Prostate gland (tissue), 2 donors: Measurements from ENCODE around the gene CADPS2. TPM values are rescaled to one million over a fixed set of nuclear protein-coding genes. Genes with fewer than 3 reads are reported as not detected.

Source experiments
- DNase-seq: peaks from one replicate; pipeline ENCODE4 v3.0.0-alpha.2; 2019; ENCODE audit warnings: low spot score
- H3K27ac ChIP-seq, 2 donors: fragments of 200-600 bp; sonication (generic); 2 replicates each; pipeline ENCODE4 v1.5.1; 2017 to 2019
- H3K27me3 ChIP-seq: fragments of 200-600 bp; sonication (generic); replicated peaks from 2 replicates; pipeline ENCODE4 v1.5.1; 2019; ENCODE audit not compliant: insufficient read depth
- H3K36me3 ChIP-seq, 2 donors: fragments of 200-600 bp; sonication (generic); 1 replicate in 1 of 2; 2 replicates in 1 of 2; pipeline versions ENCODE4 v1.5.1 to v1.8.1; 2017 to 2019
- H3K4me1 ChIP-seq: fragments of 200-600 bp; sonication (generic); replicated peaks from 2 replicates; pipeline ENCODE4 v1.5.1; 2019
- H3K4me3 ChIP-seq, 2 donors: fragments of 200-600 bp; sonication (generic); 2 replicates each; pipeline ENCODE4 v1.5.1; 2017 to 2019
- H3K9me3 ChIP-seq: fragments of 200-600 bp; sonication (generic); 2 replicates; pipeline ENCODE4 v1.5.1; 2017
- POLR2A ChIP-seq: fragments of 450-650 bp; IDR thresholded peaks from one replicate; pipeline ENCODE4 v1.6.1; 2016; ENCODE audit warnings: antibody characterized with exemption, mild to moderate bottlenecking
- POLR2AphosphoS5 ChIP-seq: sonication (generic); formaldehyde crosslinking; IDR thresholded peaks from one replicate; pipeline ENCODE4 v1.6.1; 2017; ENCODE audit warnings: antibody characterized with exemption
- WGBS: methylation state at CpG from one replicate; pipeline ENCODE4 v1.1.5; 2018; 5-methylcytosine and 5-hydroxymethylcytosine counted together
- intact Hi-C: fragments of 100-400 bp; cut with DNase I; formaldehyde crosslinking; loops from one replicate; pipeline ENCODE4 v1.14.2; 2022
- total RNA-seq, 2 donors: library from RNA; depleted of rRNA; stranded (reverse); fragments of >200 nt; gene quantifications; one replicate each; pipeline ENCODE4 v1.1.0, GENCODE V29; 2016
- TF ChIP-seq, protein P1 (sequence below), 4 experiments: fragments of 200-600 bp in 2 of 4; fragments of 450-650 bp in 2 of 4; sonication (generic) in 2 of 4; IDR thresholded peaks; 1 replicate in 3 of 4; 2 replicates in 1 of 4; pipeline ENCODE4 v1.5.1; 2016 to 2019; ENCODE audit warnings: antibody characterized with exemption in 4 of 4, mild to moderate bottlenecking in 2 of 4, moderate library complexity in 2 of 4

The CADPS2 gene
- total RNA-seq, 2 donors from 2014 or later = 22.2 to 50.4 TPM

DNA sequence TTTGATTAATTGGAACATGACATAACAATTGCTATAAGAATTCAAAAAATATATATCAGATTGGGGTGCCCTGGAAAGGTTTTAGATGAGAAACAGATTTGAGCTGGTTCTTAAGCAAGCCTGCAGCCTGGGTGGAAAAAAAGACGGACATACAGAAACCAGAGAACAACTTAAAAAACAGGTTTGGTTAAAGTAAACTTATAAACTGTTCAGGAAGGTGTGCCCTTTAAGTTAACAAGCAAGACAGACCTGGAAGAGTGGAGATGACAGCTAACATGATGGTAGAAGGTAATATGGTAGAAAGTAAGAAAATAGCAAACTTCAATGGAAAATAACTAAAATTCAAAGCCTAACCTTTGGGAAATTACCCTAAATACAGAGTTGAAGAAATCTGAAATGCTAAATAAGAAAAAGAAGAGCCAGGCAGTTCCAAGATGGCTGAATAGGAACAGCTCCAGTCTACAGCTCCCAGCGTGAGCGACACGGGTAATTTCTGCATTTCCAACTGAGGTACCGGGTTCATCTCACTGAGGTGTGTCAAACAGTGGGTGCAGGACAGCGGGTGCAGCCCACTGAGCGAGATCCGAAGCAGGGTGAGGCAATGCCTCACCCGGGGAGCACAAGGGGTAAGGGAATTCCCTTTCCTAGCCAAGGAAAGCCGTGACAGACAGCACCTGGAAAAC lies 52.2 kb downstream of the CADPS2 start:
- intact Hi-C loops = no loop called here
- peak; percentile 37 for DNase-seq
- Histone ChIP-seq H3K27me3 (no peaks in the 10 kb centered on the region), H3K27ac (peak overlapping the region; percentile 31 to 80), H3K36me3 (no peaks in the 10 kb centered on the region), H3K4me3 (no peak overlapping the region), H3K9me3 (no peaks in the 10 kb centered on the region), H3K4me1 (peaks cover 4% of the 10 kb centered on the region)
- TF ChIP-seq POLR2A (no peak), POLR2AphosphoS5 (peak; percentile 85)
- 88% methylated on average over 10 of the region's 10 CpGs for WGBS

DNA sequence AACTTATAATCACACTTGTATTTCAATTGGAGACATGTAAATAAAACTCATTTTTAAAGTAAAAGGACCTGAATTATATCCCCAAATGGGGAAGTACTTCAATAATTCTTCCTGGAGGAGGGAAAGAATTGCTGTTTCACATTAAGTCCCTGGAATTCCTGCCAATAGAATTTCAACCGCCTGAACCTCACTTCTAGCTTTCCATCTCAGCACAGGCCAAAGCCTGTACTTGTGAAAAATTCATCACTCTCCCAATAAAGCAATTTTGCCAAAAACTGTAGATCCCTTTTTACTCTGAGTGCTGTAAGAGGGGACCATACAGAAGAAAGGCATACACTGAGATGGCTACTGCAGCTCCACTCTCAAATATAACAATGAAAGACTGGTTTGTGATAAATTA lies 54.8 kb downstream of the CADPS2 start:
- TF ChIP-seq POLR2AphosphoS5 = no peak
- TF ChIP-seq, protein P1, sequence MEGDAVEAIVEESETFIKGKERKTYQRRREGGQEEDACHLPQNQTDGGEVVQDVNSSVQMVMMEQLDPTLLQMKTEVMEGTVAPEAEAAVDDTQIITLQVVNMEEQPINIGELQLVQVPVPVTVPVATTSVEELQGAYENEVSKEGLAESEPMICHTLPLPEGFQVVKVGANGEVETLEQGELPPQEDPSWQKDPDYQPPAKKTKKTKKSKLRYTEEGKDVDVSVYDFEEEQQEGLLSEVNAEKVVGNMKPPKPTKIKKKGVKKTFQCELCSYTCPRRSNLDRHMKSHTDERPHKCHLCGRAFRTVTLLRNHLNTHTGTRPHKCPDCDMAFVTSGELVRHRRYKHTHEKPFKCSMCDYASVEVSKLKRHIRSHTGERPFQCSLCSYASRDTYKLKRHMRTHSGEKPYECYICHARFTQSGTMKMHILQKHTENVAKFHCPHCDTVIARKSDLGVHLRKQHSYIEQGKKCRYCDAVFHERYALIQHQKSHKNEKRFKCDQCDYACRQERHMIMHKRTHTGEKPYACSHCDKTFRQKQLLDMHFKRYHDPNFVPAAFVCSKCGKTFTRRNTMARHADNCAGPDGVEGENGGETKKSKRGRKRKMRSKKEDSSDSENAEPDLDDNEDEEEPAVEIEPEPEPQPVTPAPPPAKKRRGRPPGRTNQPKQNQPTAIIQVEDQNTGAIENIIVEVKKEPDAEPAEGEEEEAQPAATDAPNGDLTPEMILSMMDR (IDR thresholded peaks at IDR 0.05) = no peak
- TF ChIP-seq POLR2A = no peak
- intact Hi-C loops = no loop called here
- DNase-seq = no peak
- H3K4me1 ChIP-seq = peaks cover 4% of the 10 kb centered on the region
- H3K27me3 ChIP-seq = no peaks in the 10 kb centered on the region
- no peak overlapping the region for H3K4me3 ChIP-seq
- H3K9me3 ChIP-seq = no peaks in the 10 kb centered on the region
- no peaks in the 10 kb centered on the region for H3K36me3 ChIP-seq
- H3K27ac ChIP-seq = no peak overlapping the region
- WGBS = 29% methylated on average over 1 of the region's 1 CpG

DNA sequence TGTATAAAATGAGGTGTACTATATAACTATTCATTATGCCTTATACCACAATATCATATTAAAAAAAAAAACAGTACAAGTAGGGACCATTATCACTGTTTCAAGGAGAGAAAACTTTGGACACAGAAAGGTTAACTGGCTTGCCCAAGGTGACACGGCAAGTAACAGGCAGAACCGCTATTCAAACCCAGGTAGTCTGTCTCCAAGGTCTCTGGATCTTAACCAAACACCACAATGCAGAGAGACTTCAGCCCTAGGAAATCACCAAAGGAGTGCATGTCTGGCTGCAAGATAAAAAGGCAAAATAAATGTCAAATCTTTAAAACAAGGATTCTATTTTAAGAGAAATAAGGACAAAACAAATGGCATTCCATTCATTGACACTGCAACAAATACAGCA lies 56.3 kb downstream of the CADPS2 start:
- DNase-seq = no peak
- WGBS = 35% methylated on average over 2 of the region's 2 CpGs
- no peaks in the 10 kb centered on the region for H3K27me3 ChIP-seq
- intact Hi-C loops = no loop called here
- peaks cover 4% of the 10 kb centered on the region for H3K4me1 ChIP-seq
- no peaks in the 10 kb centered on the region for H3K36me3 ChIP-seq
- TF ChIP-seq, protein P1 (IDR thresholded peaks at IDR 0.05) = no peak
- H3K9me3 ChIP-seq = no peaks in the 10 kb centered on the region
- no peak overlapping the region for H3K4me3 ChIP-seq
- no peak overlapping the region for H3K27ac ChIP-seq

DNA sequence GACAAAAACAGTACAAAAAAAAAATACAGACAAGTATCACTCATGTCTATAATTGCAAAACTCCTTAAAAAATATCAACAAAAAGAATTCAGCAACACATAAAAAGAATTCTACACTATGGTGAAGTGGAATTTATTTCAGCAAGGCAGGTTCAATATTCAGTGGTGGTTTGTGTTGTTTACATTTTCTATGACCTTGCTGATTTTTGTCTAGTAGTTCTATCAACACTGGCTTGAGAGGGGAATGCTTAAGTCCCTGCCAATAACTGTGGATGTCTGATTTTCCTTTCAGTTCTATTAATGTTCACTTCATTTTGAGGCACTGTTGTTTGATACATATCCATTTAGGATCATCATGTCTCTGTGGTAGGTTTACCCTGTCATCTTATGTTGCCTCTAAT lies 58.5 kb downstream of the CADPS2 start:
- Histone ChIP-seq H3K27ac (no peak overlapping the region), H3K36me3 (no peaks in the 10 kb centered on the region), H3K9me3 (no peaks in the 10 kb centered on the region), H3K27me3 (no peaks in the 10 kb centered on the region), H3K4me1 (no peaks in the 10 kb centered on the region), H3K4me3 (no peak overlapping the region)
- DNase-seq = no peak
- TF ChIP-seq POLR2A (no peak), POLR2AphosphoS5 (no peak)
- TF ChIP-seq, protein P1 (IDR thresholded peaks at IDR 0.05) = no peak
- intact Hi-C loops = no loop called here

DNA sequence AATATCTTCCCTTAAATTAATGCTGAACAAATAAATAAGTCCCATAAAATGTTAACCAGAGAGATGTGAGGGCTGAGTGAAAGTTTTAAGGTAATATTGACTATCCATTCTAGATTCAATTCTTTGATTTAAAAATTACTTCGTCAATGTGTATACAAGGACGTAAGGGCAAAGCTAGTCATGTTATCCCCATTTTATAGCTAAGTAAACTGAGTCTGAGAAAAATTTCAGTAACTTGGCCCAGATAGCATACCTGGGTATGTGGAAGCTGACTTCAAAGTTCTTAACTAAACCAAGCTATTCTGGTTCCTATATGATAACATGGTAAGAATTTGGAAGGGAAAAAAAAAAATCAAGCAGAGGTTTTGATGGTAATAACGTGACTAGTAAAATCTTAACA lies 72.4 kb downstream of the CADPS2 start:
- DNase-seq = no peak
- H3K27ac ChIP-seq = no peak overlapping the region
- H3K36me3 ChIP-seq = no peaks in the 10 kb centered on the region
- no peaks in the 10 kb centered on the region for H3K9me3 ChIP-seq
- no peaks in the 10 kb centered on the region for H3K4me1 ChIP-seq
- WGBS = 92% methylated on average over 3 of the region's 3 CpGs
- intact Hi-C loops = no loop called here
- no peak overlapping the region for H3K4me3 ChIP-seq
- no peak for TF ChIP-seq POLR2A
- TF ChIP-seq, protein P1 (IDR thresholded peaks at IDR 0.05) = no peak
- TF ChIP-seq POLR2AphosphoS5 = no peak
- H3K27me3 ChIP-seq = no peaks in the 10 kb centered on the region
